IMR-90 (cell line): ENCODE data around the gene RFX4.

Experiments used
- MAZ ChIP-seq: IDR thresholded peaks from 2 replicates; pipeline ENCODE4 v1.6.1; 2012; ENCODE audit warnings: low read depth, mild to moderate bottlenecking, low read length, improper control_type of control experiment, moderate library complexity, borderline replicate concordance
- POLR2A ChIP-seq: IDR thresholded peaks from 2 replicates; pipeline ENCODE4 v1.6.1; 2012; ENCODE audit warnings: mild to moderate bottlenecking, low read depth, low read length
- RAD21 ChIP-seq: IDR thresholded peaks from 2 replicates; pipeline ENCODE4 v1.6.1; 2012; ENCODE audit warnings: low read length, improper control_type of control experiment
- RFX5 ChIP-seq: IDR thresholded peaks from 2 replicates; pipeline ENCODE4 v1.8.0; 2012; ENCODE audit warnings: low read depth, mild to moderate bottlenecking, low read length, moderate library complexity
- TF ChIP-seq, protein P1 (sequence below): conservative IDR thresholded peaks from 2 replicates; pipeline ENCODE4 v1.5.1; 2012; ENCODE audit warnings: mild to moderate bottlenecking, low read depth, low read length, improper control_type of control experiment
- TF ChIP-seq, protein P2 (sequence below): fragments of 150-350 bp; IDR thresholded peaks from 2 replicates; pipeline ENCODE4 v1.6.1; 2017; ENCODE audit warnings: mild to moderate bottlenecking, antibody characterized with exemption, low read length, low read depth

DNA sequence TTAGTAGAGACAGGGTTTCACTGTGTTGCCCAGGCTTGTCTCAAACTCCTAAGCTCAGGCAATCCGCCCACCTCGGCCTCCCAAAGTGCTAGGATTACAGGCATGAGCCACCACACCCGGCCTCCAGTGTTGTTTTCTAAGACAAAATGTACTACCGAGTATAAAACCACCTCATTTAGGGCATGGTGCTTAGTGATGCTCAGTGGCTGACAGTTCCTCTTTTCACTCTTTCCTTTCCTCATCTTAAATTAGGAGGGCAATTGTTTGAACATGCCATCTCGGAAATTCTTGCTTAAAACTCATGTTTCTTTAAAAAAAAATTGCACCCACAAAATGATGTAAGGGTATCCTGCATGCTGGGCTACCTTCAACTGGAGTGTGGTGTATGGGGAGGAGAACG lies 89.0 kb downstream of the RFX4 start:
- TF ChIP-seq, protein P1, sequence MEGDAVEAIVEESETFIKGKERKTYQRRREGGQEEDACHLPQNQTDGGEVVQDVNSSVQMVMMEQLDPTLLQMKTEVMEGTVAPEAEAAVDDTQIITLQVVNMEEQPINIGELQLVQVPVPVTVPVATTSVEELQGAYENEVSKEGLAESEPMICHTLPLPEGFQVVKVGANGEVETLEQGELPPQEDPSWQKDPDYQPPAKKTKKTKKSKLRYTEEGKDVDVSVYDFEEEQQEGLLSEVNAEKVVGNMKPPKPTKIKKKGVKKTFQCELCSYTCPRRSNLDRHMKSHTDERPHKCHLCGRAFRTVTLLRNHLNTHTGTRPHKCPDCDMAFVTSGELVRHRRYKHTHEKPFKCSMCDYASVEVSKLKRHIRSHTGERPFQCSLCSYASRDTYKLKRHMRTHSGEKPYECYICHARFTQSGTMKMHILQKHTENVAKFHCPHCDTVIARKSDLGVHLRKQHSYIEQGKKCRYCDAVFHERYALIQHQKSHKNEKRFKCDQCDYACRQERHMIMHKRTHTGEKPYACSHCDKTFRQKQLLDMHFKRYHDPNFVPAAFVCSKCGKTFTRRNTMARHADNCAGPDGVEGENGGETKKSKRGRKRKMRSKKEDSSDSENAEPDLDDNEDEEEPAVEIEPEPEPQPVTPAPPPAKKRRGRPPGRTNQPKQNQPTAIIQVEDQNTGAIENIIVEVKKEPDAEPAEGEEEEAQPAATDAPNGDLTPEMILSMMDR: no peak
- TF ChIP-seq MAZ: no peak
- TF ChIP-seq POLR2A: no peak
- no peak for TF ChIP-seq RFX5
- TF ChIP-seq, protein P2, sequence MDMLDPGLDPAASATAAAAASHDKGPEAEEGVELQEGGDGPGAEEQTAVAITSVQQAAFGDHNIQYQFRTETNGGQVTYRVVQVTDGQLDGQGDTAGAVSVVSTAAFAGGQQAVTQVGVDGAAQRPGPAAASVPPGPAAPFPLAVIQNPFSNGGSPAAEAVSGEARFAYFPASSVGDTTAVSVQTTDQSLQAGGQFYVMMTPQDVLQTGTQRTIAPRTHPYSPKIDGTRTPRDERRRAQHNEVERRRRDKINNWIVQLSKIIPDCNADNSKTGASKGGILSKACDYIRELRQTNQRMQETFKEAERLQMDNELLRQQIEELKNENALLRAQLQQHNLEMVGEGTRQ: no peak
- no peak for TF ChIP-seq RAD21
